ENCODE measurements around the gene USP6.

USP6 gene

DNA sequence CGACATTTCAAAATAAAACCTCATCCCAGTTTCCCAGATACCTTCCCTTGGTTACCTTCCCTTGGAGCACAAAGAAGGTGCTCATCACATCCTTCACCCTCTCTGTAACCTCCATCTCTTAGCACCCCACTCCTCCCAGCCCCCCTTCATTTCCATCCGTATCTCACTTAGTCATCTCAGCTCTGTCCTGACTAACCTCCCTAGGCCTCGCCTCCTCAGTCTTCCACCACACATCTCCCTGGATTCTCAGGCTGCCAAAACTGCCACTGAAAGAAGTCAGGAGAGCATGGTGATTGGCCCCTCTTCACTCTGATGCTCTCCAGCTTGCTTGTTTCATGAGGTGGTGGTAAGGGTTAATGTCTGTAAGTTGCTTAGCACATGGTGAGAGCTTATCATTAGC lies 35.2 kb upstream of the USP6 start:
- TF ChIP-seq, protein P1, sequence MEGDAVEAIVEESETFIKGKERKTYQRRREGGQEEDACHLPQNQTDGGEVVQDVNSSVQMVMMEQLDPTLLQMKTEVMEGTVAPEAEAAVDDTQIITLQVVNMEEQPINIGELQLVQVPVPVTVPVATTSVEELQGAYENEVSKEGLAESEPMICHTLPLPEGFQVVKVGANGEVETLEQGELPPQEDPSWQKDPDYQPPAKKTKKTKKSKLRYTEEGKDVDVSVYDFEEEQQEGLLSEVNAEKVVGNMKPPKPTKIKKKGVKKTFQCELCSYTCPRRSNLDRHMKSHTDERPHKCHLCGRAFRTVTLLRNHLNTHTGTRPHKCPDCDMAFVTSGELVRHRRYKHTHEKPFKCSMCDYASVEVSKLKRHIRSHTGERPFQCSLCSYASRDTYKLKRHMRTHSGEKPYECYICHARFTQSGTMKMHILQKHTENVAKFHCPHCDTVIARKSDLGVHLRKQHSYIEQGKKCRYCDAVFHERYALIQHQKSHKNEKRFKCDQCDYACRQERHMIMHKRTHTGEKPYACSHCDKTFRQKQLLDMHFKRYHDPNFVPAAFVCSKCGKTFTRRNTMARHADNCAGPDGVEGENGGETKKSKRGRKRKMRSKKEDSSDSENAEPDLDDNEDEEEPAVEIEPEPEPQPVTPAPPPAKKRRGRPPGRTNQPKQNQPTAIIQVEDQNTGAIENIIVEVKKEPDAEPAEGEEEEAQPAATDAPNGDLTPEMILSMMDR (conservative IDR thresholded peaks at IDR 0.05; ENCODE audit: low read depth): no peak
- ChIA-PET POLR2A (ENCODE audit: low non-redundant PET) (no interaction called here), CTCF (no interaction called here)
- no peak for DNase-seq (ENCODE audit: low spot score)
- no peak overlapping the region for H3K27ac ChIP-seq

DNA sequence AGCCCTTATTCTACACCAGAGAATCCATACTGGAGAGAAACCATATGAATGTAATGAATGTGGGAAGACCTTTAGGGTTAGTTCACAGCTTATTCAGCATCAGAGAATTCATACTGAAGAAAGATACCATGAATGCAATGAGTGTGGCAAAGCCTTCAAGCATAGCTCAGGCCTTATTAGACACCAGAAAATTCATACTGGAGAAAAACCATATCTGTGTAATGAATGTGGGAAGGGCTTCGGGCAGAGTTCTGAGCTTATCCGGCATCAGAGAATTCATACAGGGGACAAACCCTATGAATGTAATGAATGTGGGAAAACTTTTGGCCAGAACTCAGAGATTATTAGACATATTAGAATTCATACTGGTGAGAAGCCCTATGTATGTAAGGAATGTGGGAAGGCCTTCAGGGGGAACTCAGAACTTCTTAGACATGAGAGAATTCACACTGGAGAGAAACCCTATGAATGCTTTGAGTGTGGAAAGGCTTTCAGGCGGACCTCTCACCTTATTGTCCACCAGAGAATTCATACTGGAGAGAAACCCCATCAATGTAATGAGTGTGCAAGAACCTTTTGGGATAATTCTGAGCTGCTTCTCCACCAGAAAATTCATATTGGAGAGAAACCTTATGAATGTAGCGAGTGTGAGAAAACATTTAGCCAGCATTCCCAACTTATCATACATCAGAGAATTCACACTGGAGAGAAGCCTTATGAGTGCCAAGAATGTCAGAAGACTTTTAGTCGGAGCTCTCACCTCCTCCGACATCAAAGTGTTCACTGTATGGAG lies 23.4 kb upstream of the USP6 start:
- ChIA-PET CTCF (interaction anchor here (0.6 kb wide), 1 partner anchor 842 kb away, joined by 5 read pairs; no protein-coding TSS in a partner anchor), POLR2A (ENCODE audit: low non-redundant PET) (interaction anchor here (0.8 kb wide), 1 partner anchor 18 kb away, joined by 4 read pairs; no protein-coding TSS in a partner anchor)
- H3K27ac ChIP-seq: no peak overlapping the region
- no peak for DNase-seq (ENCODE audit: low spot score)
- TF ChIP-seq, protein P1 (conservative IDR thresholded peaks at IDR 0.05; ENCODE audit: low read depth): no peak

DNA sequence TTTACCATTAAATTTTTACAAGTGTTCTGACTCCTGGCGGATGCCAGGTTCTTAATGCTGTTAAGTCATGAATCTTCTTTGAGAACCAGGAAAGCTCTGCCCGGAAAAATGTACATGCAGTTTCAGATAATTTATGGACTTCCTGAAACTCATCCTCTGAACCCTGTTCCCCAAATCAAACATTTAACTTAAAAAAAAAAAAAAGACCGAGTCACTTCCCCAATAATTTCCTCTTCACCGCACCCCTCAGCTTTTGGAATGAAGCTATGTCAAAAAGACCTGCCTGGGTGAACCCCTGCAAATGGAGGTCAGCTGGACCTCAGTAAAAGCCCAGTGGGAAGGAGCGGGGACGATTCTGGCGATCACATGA lies 19.1 kb upstream of the USP6 start:
- no peak for DNase-seq (ENCODE audit: low spot score)
- TF ChIP-seq, protein P1 (conservative IDR thresholded peaks at IDR 0.05; ENCODE audit: low read depth): no peak
- POLR2A ChIA-PET (ENCODE audit: low non-redundant PET): no interaction called here
- H3K27ac ChIP-seq: no peak overlapping the region
- CTCF ChIA-PET: no interaction called here

DNA sequence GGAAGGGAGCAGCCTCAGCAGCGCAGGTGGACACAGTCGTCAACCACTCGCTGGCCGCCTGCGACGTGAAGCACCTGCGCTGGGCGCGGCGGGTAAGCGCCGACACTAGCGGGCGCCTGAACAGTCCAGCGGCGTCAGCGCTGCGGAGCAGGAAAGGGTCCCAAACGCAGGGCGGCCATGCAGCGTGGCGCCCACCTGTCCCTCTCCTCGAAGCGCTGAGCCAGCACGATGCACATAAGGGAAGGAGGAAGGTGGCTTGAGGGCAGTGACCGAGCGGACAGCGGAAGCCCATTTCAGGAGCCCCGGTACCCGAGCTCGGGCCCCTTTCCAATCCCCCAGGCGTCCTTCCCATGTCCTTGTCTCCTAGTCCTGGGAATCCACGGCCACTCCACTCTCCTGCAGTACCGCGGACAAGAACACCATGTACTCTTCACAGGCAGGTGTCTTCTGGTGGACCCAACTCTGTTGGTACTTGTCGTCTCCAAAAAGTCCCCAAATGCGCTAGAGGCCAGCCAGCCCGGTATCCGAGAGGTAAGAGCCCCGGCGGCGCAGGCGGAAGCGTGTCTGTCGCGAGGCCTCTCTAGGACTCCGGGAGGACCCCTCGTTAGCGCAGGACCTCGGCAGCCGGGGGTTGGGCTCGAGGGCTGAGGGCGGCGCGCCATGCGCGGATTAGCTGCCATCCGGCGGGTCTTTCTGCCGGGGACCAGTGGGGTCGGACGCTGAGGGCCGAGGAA lies 18.6 kb upstream of the USP6 start:
- H3K27ac ChIP-seq: no peak overlapping the region
- TF ChIP-seq, protein P1 (conservative IDR thresholded peaks at IDR 0.05; ENCODE audit: low read depth): no peak
- DNase-seq (ENCODE audit: low spot score): no peak
- ChIA-PET CTCF (no interaction called here), POLR2A (ENCODE audit: low non-redundant PET) (no interaction called here)

DNA sequence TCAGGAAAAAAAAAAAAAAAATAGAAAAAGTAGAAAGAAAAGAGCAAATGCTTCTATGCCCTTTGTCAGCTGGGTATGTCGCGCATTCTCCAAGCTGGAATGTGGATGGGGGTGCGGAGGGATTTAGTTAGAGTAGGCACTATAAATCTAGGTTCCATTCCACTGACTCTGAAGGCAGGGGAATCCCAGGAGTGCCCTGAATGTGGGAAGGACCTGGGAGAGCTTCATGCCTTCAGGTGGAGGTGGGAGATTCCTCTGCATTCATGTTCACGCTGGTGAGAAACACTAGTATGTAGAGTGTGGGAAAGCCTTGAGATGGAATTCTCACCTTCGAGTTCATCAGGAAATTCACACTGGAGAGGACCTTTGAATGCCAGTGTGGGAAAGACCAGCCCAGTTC lies 16.6 kb upstream of the USP6 start:
- ChIA-PET POLR2A (ENCODE audit: low non-redundant PET) (no interaction called here), CTCF (no interaction called here)
- TF ChIP-seq, protein P1 (conservative IDR thresholded peaks at IDR 0.05; ENCODE audit: low read depth): no peak
- no peak overlapping the region for H3K27ac ChIP-seq
- no peak for DNase-seq (ENCODE audit: low spot score)

DNA sequence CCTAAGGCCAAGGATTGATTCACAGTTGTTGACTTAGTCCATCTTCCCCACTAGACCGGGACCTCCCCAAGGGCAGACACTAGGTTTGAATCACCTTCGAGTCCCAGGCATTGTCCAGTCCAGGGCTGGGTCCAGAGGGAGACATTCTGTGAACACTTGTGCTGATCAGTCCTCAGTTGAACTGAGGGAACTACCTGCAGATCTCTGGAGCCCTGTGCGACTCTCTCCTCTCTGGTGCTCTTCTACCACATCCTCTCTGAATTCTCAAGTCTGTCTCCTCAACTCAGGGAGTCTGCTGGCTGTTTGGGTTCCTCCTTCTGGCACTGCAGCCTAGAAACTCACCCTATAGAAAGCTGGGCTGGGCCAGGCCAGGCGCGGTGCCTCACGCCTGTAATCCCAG lies 15.0 kb upstream of the USP6 start:
- ChIA-PET CTCF (no interaction called here), POLR2A (ENCODE audit: low non-redundant PET) (no interaction called here)
- TF ChIP-seq, protein P1 (conservative IDR thresholded peaks at IDR 0.05; ENCODE audit: low read depth): no peak
- DNase-seq (ENCODE audit: low spot score): no peak
- H3K27ac ChIP-seq: no peak overlapping the region
